OCI-LY7 (cell line): Measurements from ENCODE around the gene DNAAF3. TPM values are rescaled to one million over a fixed set of nuclear protein-coding genes. Genes with fewer than 3 reads are reported as not detected.

Experiments used
- BruUV-seq: library from RNA; stranded (reverse); fragments of 400-500 nt; replicated peaks from 2 replicates; lab custom pipeline; 2021; lab: Mats Ljungman, UMichigan
- CTCF ChIA-PET: fragments of 300-600 bp; sonication (Branson Sonifier 250); formaldehyde crosslinking; loops from one replicate; lab custom pipeline; 2022; ENCODE audit warnings: antibody characterized with exemption; ENCODE audit not compliant: unreplicated experiment; lab: Charles Lee
- POLR2A ChIA-PET: fragments of 300-600 bp; sonication (Branson Sonifier 250); formaldehyde crosslinking; loops from one replicate; lab custom pipeline; 2022; ENCODE audit warnings: antibody characterized with exemption; lab: Charles Lee
- DNase-seq: peaks from one replicate; pipeline ENCODE4 v3.0.0-alpha.2; 2015; ENCODE audit warnings: low spot score
- H2AFZ ChIP-seq: fragments of 200-600 bp; sonication (generic), shearing (Covaris generic); 2 replicates; pipeline ENCODE4 v1.6.1; 2014; ENCODE audit warnings: mild to moderate bottlenecking, antibody characterized with exemption, low read length, moderate library complexity
- H3K27ac ChIP-seq: fragments of 200-600 bp; sonication (generic); 2 replicates; pipeline ENCODE4 v1.5.1; 2014; ENCODE audit warnings: mixed run types, low read depth, mild to moderate bottlenecking, moderate library complexity, low read length, inconsistent platforms; ENCODE audit not compliant: poor library complexity, severe bottlenecking
- H3K36me3 ChIP-seq: fragments of 200-600 bp; sonication (generic); 2 replicates; pipeline ENCODE4 v1.6.1; 2014; ENCODE audit warnings: mild to moderate bottlenecking, antibody characterized with exemption, low read length, moderate library complexity, mixed read lengths; ENCODE audit not compliant: insufficient read depth
- H3K4me1 ChIP-seq: fragments of 200-600 bp; sonication (generic); 2 replicates; pipeline ENCODE4 v1.5.1; 2014; ENCODE audit warnings: mild to moderate bottlenecking, low read length; ENCODE audit not compliant: insufficient read depth, poor library complexity, severe bottlenecking
- H3K4me2 ChIP-seq: fragments of 200-600 bp; sonication (generic); 2 replicates; pipeline ENCODE4 v1.6.1; 2014; ENCODE audit warnings: mild to moderate bottlenecking, low read length
- H3K4me3 ChIP-seq: fragments of 200-600 bp; sonication (generic); 2 replicates; pipeline ENCODE4 v1.5.1; 2014; ENCODE audit warnings: mild to moderate bottlenecking, low read depth, low read length; ENCODE audit not compliant: poor library complexity, severe bottlenecking
- H3K79me2 ChIP-seq: fragments of 200-600 bp; sonication (generic); 2 replicates; pipeline ENCODE4 v1.6.1; 2016; ENCODE audit warnings: low read depth, mild to moderate bottlenecking, low read length, moderate library complexity, mixed read lengths; ENCODE audit not compliant: insufficient read depth
- H3K9me2 ChIP-seq: fragments of 200-600 bp; sonication (generic); 2 replicates; pipeline ENCODE4 v1.6.1; 2016; ENCODE audit warnings: mild to moderate bottlenecking, low read length, mixed read lengths; ENCODE audit not compliant: insufficient read depth
- H3K9me3 ChIP-seq: fragments of 200-600 bp; sonication (generic); 2 replicates; pipeline ENCODE4 v1.6.1; 2014; ENCODE audit warnings: mild to moderate bottlenecking, mixed run types, low read length, mixed read lengths
- H4K20me1 ChIP-seq: fragments of 200-600 bp; sonication (generic); 2 replicates; pipeline ENCODE4 v1.6.1; 2014; ENCODE audit warnings: mild to moderate bottlenecking, antibody characterized with exemption, low read length, moderate library complexity, mixed read lengths; ENCODE audit not compliant: insufficient read depth
- CTCF ChIP-seq: fragments of 200-600 bp; sonication (generic); conservative IDR thresholded peaks from 2 replicates; pipeline ENCODE4 v1.5.1; 2014; ENCODE audit warnings: mild to moderate bottlenecking, antibody characterized with exemption, low read length, moderate library complexity, mixed read lengths
- EZH2phosphoT487 ChIP-seq: fragments of 200-600 bp; sonication (generic); IDR thresholded peaks from 2 replicates; pipeline ENCODE4 v1.6.1; 2018; ENCODE audit warnings: low read depth, borderline replicate concordance, mild to moderate bottlenecking, mixed run types, antibody characterized with exemption, low read length, moderate library complexity, mixed read lengths
- intact Hi-C: fragments of 100-400 bp; cut with micrococcal nuclease; formaldehyde crosslinking; loops from one replicate; pipeline ENCODE4 v1.10.0; 2022; ENCODE audit not compliant: unreplicated experiment
- total RNA-seq, 2 experiments: library from RNA; depleted of rRNA in 1 of 2; stranded (reverse); fragments of >200 nt in 1 of 2; shearing (Covaris generic) in 1 of 2; gene quantifications; 2 replicates each; pipeline ENCODE4 v1.2.3, GENCODE V29; 2014 to 2022

The DNAAF3 gene
- total RNA-seq, 2 experiments from 2014 or later = 2.5 to 2.8 TPM

GRCh38 chr19:55171440-55171839, 5.0 kb upstream of the DNAAF3 start:
- no peaks in the 10 kb centered on the region for H4K20me1 ChIP-seq
- no peak overlapping the region for H2AFZ ChIP-seq
- TF ChIP-seq EZH2phosphoT487 (no peak), CTCF (no peak)
- no peak for DNase-seq
- BruUV-seq = no TSS peak
- H3K9me3 ChIP-seq = no peaks in the 10 kb centered on the region
- no peaks in the 10 kb centered on the region for H3K36me3 ChIP-seq
- CTCF ChIA-PET = no interaction called here
- no peak overlapping the region for H3K4me3 ChIP-seq
- no peak overlapping the region for H3K4me2 ChIP-seq
- H3K27ac ChIP-seq = no peak overlapping the region
- intact Hi-C loops = loop anchor here (5.0 kb wide), 1 partner anchor 111 kb away; the partner anchor contains the start of genes BRSK1 and HSPBP1
- H3K9me2 ChIP-seq = no peaks in the 10 kb centered on the region
- H3K79me2 ChIP-seq = no peaks in the 10 kb centered on the region
- POLR2A ChIA-PET = no interaction called here
- H3K4me1 ChIP-seq = peaks cover 27% of the 10 kb centered on the region

- Histone ChIP-seq H3K4me2 (no peak overlapping the region), H3K4me1 (peaks cover 19% of the 10 kb centered on the region), H4K20me1 (no peaks in the 10 kb centered on the region), H3K9me2 (no peaks in the 10 kb centered on the region), H2AFZ (no peak overlapping the region), H3K4me3 (no peak overlapping the region), H3K9me3 (no peaks in the 10 kb centered on the region), H3K27ac (no peak overlapping the region), H3K36me3 (no peaks in the 10 kb centered on the region), H3K79me2 (no peaks in the 10 kb centered on the region)
- no peak for TF ChIP-seq EZH2phosphoT487
- TF ChIP-seq CTCF = no peak
- POLR2A ChIA-PET = no interaction called here
- DNase-seq = no peak
- CTCF ChIA-PET = no interaction called here
- intact Hi-C loops = no loop called here
- BruUV-seq = no TSS peak
Measured at GRCh38 chr19:55169136-55169535, 2.7 kb upstream of the DNAAF3 start.

GRCh38 chr19:55165952-55166529, 372 bp downstream of the DNAAF3 start:
- peak overlapping the region; percentile 47 for H3K4me3 ChIP-seq

More at GRCh38 chr19:55165952-55166529, 372 bp downstream of the DNAAF3 start:
- peak overlapping the region; percentile 32; the same call in 1 of the 2 replicates for H2AFZ ChIP-seq
- no peaks in the 10 kb centered on the region for H3K9me3 ChIP-seq
- no peaks in the 10 kb centered on the region for H3K36me3 ChIP-seq
- peak; percentile 46 for DNase-seq
- no peak overlapping the region for H3K27ac ChIP-seq
- H3K4me2 ChIP-seq = peak overlapping the region; percentile 55
- ChIA-PET POLR2A (interaction anchor here (0.5 to 0.8 kb wide), 2 partner anchors 10 to 89 kb away, joined by 3 to 4 read pairs; no protein-coding TSS in a partner anchor), CTCF (no interaction called here)
- BruUV-seq = no TSS peak
- intact Hi-C loops = loop anchor here (2.0 kb wide), 1 partner anchor 85 kb away; no protein-coding TSS in a partner anchor
- H3K79me2 ChIP-seq = no peaks in the 10 kb centered on the region
- no peaks in the 10 kb centered on the region for H3K9me2 ChIP-seq
- H4K20me1 ChIP-seq = no peaks in the 10 kb centered on the region
- no peak for TF ChIP-seq EZH2phosphoT487
- peak; percentile 68 for TF ChIP-seq CTCF
- peaks cover 7% of the 10 kb centered on the region for H3K4me1 ChIP-seq
